PC-9 (cell line): Measurements from ENCODE around the gene SETD5. TPM values are rescaled to one million over a fixed set of nuclear protein-coding genes. Genes with fewer than 3 reads are reported as not detected.
A peak's percentile ranks its signal among the peaks of the same experiment; 100 is the strongest.

Source experiments
- BruUV-seq: library from RNA; stranded (reverse); fragments of 400-500 nt; replicated peaks from 2 replicates; lab custom pipeline; 2021; lab: Mats Ljungman, UMichigan
- CTCF ChIA-PET: fragments of 300-600 bp; sonication (Branson Sonifier 250); formaldehyde crosslinking; loops from one replicate; lab custom pipeline; 2022; ENCODE audit warnings: antibody characterized with exemption; lab: Charles Lee
- POLR2A ChIA-PET: fragments of 300-600 bp; sonication (Branson Sonifier 250); formaldehyde crosslinking; loops from one replicate; lab custom pipeline; 2022; ENCODE audit warnings: antibody characterized with exemption; ENCODE audit not compliant: unreplicated experiment; lab: Charles Lee
- DNase-seq, 2 experiments: peaks; one replicate each; pipeline versions ENCODE4 v3.0.0 to v3.0.0-alpha.2; 2015 to 2022; ENCODE audit warnings: mixed read lengths in 1 of 2
- H2AFZ ChIP-seq: fragments of 200-600 bp; sonication (generic); 2 replicates; pipeline ENCODE4 v1.8.1; 2017; ENCODE audit warnings: antibody characterized with exemption
- H3F3A ChIP-seq: fragments of 200-600 bp; sonication (generic); 2 replicates; pipeline ENCODE4 v1.8.1; 2017; ENCODE audit warnings: antibody characterized with exemption, mild to moderate bottlenecking, low read depth; ENCODE audit not compliant: insufficient read depth
- H3K27ac ChIP-seq: fragments of 200-600 bp; sonication (generic); 2 replicates; pipeline ENCODE4 v1.6.1; 2016; ENCODE audit warnings: mixed run types
- H3K27me3 ChIP-seq: fragments of 200-600 bp; sonication (generic); 2 replicates; pipeline ENCODE4 v1.6.1; 2016; ENCODE audit warnings: low read depth, mixed run types; ENCODE audit not compliant: insufficient read depth
- H3K36me3 ChIP-seq: fragments of 200-600 bp; sonication (generic); 2 replicates; pipeline ENCODE4 v1.6.1; 2016; ENCODE audit warnings: low read depth, mixed run types
- H3K4me1 ChIP-seq: fragments of 200-600 bp; sonication (generic); replicated peaks from 2 replicates; pipeline ENCODE4 v1.6.1; 2016; ENCODE audit warnings: mixed run types; ENCODE audit not compliant: insufficient read depth
- H3K4me2 ChIP-seq: fragments of 200-600 bp; sonication (generic); 2 replicates; pipeline ENCODE4 v1.6.1; 2017; ENCODE audit warnings: mixed run types
- H3K4me3 ChIP-seq: fragments of 200-600 bp; sonication (generic); 2 replicates; pipeline ENCODE4 v1.6.1; 2016; ENCODE audit warnings: mixed run types
- H3K79me2 ChIP-seq: fragments of 200-600 bp; sonication (generic); 2 replicates; pipeline ENCODE4 v1.6.1; 2017; ENCODE audit warnings: low read depth, mixed run types
- H3K9me2 ChIP-seq: fragments of 200-600 bp; sonication (generic); 2 replicates; pipeline ENCODE4 v1.8.1; 2017; ENCODE audit warnings: mild to moderate bottlenecking; ENCODE audit not compliant: insufficient read depth
- H3K9me3 ChIP-seq: fragments of 200-600 bp; sonication (generic); 2 replicates; pipeline ENCODE4 v1.8.1; 2016; ENCODE audit warnings: low read depth; ENCODE audit not compliant: insufficient read depth
- H4K20me1 ChIP-seq: fragments of 200-600 bp; sonication (generic); 2 replicates; pipeline ENCODE4 v1.8.1; 2017; ENCODE audit not compliant: insufficient read depth
- EZH2 ChIP-seq: fragments of 200-600 bp; sonication (generic); IDR thresholded peaks from 2 replicates; pipeline ENCODE4 v1.8.0; 2017; ENCODE audit warnings: antibody characterized with exemption, low read depth
- intact Hi-C: fragments of 100-400 bp; cut with micrococcal nuclease; formaldehyde crosslinking; loops from one replicate; pipeline ENCODE4 v1.10.0; 2022; ENCODE audit not compliant: unreplicated experiment
- total RNA-seq: library from RNA; stranded (reverse); gene quantifications from 2 replicates; pipeline ENCODE4 v1.2.3, GENCODE V29; 2021
- TF ChIP-seq, protein P1 (sequence below): fragments of 200-600 bp; sonication (generic); conservative IDR thresholded peaks from 2 replicates; pipeline ENCODE4 v1.6.1; 2017; ENCODE audit warnings: mixed run types, antibody characterized with exemption, mild to moderate bottlenecking, moderate library complexity

SETD5 gene
- total RNA-seq, 1 experiment from 2014 or later: 140 TPM

DNA sequence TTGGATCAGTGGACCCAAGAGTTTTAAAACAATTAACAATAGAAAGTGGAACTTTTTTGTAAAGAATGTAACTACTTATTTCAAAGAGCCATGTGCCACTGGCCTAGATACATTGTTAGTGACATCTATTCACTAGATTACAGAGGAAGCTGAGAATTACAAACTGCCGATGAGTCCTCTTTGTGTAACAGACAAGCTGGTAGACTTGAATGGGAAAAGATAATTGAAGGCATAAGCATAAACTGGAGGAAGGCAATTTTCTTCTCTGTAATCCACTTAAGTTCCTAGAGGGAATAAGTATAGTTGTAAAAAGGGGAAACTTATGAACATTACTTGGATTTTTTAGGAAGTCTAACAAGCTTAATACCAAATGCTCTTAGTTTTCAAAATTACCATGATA lies 19.4 kb upstream of the SETD5 start:
- peaks cover 21% of the 10 kb centered on the region; the same call in 1 of the 2 replicates for H4K20me1 ChIP-seq
- H3F3A ChIP-seq: peaks cover 12% of the 10 kb centered on the region; the same call in 1 of the 2 replicates
- ChIA-PET POLR2A (no interaction called here), CTCF (no interaction called here)
- DNase-seq: no peak
- TF ChIP-seq, protein P1, sequence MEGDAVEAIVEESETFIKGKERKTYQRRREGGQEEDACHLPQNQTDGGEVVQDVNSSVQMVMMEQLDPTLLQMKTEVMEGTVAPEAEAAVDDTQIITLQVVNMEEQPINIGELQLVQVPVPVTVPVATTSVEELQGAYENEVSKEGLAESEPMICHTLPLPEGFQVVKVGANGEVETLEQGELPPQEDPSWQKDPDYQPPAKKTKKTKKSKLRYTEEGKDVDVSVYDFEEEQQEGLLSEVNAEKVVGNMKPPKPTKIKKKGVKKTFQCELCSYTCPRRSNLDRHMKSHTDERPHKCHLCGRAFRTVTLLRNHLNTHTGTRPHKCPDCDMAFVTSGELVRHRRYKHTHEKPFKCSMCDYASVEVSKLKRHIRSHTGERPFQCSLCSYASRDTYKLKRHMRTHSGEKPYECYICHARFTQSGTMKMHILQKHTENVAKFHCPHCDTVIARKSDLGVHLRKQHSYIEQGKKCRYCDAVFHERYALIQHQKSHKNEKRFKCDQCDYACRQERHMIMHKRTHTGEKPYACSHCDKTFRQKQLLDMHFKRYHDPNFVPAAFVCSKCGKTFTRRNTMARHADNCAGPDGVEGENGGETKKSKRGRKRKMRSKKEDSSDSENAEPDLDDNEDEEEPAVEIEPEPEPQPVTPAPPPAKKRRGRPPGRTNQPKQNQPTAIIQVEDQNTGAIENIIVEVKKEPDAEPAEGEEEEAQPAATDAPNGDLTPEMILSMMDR: no peak
- TF ChIP-seq EZH2: no peak
- H3K27ac ChIP-seq: 0 out of 2 replicates have a peak overlapping the region, but pooled peaks have one; percentile 7
- H3K79me2 ChIP-seq: 0 out of 2 replicates have a peak, but pooled peaks cover 6% of the 10 kb centered on the region
- peaks cover 40% of the 10 kb centered on the region for H3K36me3 ChIP-seq
- no peaks in the 10 kb centered on the region for H3K9me3 ChIP-seq
- no peaks in the 10 kb centered on the region for H3K27me3 ChIP-seq
- no TSS peak for BruUV-seq
- H3K4me3 ChIP-seq: no peak overlapping the region
- H3K4me2 ChIP-seq: no peak overlapping the region
- intact Hi-C loops: no loop called here
- H3K9me2 ChIP-seq: no peaks in the 10 kb centered on the region
- H2AFZ ChIP-seq: no peak overlapping the region
- no peaks in the 10 kb centered on the region for H3K4me1 ChIP-seq

DNA sequence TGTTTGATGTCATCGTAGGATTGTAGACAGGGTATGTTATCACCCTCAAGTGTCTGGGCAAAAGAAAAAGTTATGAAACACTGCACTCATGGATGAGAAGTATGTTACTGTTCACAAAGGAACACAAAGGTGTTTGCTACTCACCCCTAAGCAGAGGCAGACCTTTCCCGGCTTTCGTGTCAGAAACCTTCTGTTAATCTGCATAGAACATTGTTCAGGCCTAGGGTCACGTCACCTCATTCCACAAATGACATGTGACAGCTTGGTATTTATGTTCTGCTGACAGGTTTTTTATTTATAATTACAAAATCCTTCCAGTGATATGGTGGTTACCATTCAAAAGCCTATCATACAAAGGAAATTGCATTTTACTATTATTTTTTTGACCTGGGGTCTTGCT lies 18.1 kb upstream of the SETD5 start:
- Histone ChIP-seq H3K4me2 (no peak overlapping the region), H3K9me3 (no peaks in the 10 kb centered on the region), H3K4me3 (no peak overlapping the region), H3K27me3 (no peaks in the 10 kb centered on the region), H3K9me2 (no peaks in the 10 kb centered on the region), H3K27ac (no peak overlapping the region), H4K20me1 (peaks cover 21% of the 10 kb centered on the region; the same call in 1 of the 2 replicates), H3K4me1 (no peaks in the 10 kb centered on the region), H3K79me2 (0 out of 2 replicates have a peak, but pooled peaks cover 6% of the 10 kb centered on the region), H3F3A (peaks cover 25% of the 10 kb centered on the region; the same call in 1 of the 2 replicates), H2AFZ (no peak overlapping the region), H3K36me3 (peaks cover 44% of the 10 kb centered on the region)
- ChIA-PET CTCF (no interaction called here), POLR2A (no interaction called here)
- TF ChIP-seq, protein P1: no peak
- no peak for TF ChIP-seq EZH2
- intact Hi-C loops: no loop called here
- no peak for DNase-seq
- BruUV-seq: no TSS peak

DNA sequence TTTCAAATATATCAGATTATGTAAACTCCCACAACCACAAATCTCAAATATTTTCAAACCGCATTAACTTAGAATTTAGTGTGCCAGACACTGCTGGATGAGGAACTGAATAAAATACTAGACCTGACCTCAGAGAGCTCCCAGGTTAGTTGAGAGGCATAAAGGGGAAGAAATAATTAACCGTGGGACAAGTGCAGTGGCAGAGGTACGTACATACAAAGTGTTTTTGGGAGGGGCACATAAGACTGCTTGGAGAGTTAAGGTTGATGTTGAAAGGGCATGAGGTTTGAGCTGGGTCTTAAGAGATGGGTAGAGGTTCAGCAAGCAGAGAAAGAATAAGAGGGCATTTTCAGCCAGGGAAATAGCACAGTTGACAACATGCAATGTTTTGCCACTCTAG lies 17.4 kb upstream of the SETD5 start:
- intact Hi-C loops: no loop called here
- Histone ChIP-seq H3K79me2 (0 out of 2 replicates have a peak, but pooled peaks cover 6% of the 10 kb centered on the region), H3K4me2 (no peak overlapping the region), H2AFZ (no peak overlapping the region), H3K9me2 (no peaks in the 10 kb centered on the region), H3K27me3 (no peaks in the 10 kb centered on the region), H4K20me1 (peaks cover 21% of the 10 kb centered on the region; the same call in 1 of the 2 replicates), H3F3A (peaks cover 32% of the 10 kb centered on the region; the same call in 1 of the 2 replicates), H3K9me3 (no peaks in the 10 kb centered on the region), H3K4me3 (no peak overlapping the region), H3K27ac (no peak overlapping the region), H3K4me1 (no peaks in the 10 kb centered on the region), H3K36me3 (peaks cover 42% of the 10 kb centered on the region)
- DNase-seq: no peak
- ChIA-PET POLR2A (no interaction called here), CTCF (no interaction called here)
- TF ChIP-seq, protein P1: no peak
- no peak for TF ChIP-seq EZH2
- no TSS peak for BruUV-seq
